T-cell (primary cell): ENCODE data around the gene MSMB. TPM values are rescaled to one million over a fixed set of nuclear protein-coding genes. Genes with fewer than 3 reads are reported as not detected.
"Not testable (repeated sequence)": the region's sequence is repeated elsewhere in the genome, so short reads cannot be mapped to it uniquely, and the experiment has no call there.

Experiments used
- ATAC-seq, 4 experiments: fragments of 200-7000 bp in 3 of 4; fragments of 150-1000 bp in 1 of 4; cut with Tn5 transposase; replicated peaks in 1 of 4; 1 replicate in 3 of 4; 2 replicates in 1 of 4; pipeline ENCODE4 v1.10.0; 2021; ENCODE audit warnings: moderate library complexity in 3 of 4, mild to moderate bottlenecking in 2 of 4, moderate number of reproducible peaks in 1 of 4
- CTCF ChIA-PET, 2 donors: fragments of 300-600 bp; sonication (Branson Sonifier 250); formaldehyde crosslinking; loops; one replicate each; lab custom pipeline; 2022; ENCODE audit warnings: antibody characterized with exemption in 2 of 2; lab: Charles Lee
- POLR2A ChIA-PET, 2 donors: fragments of 300-600 bp; sonication (Branson Sonifier 250); formaldehyde crosslinking; loops; one replicate each; lab custom pipeline; 2022; ENCODE audit warnings: antibody characterized with exemption in 2 of 2; lab: Charles Lee
- DNase-seq, 35 experiments: peaks; one replicate each; pipeline versions ENCODE4 v3.0.0 to v3.0.0-alpha.2; 2013 to 2023
- H3K27ac ChIP-seq: one replicate; pipeline ENCODE4 v1.5.1; 2013; ENCODE audit warnings: low read length
- H3K27me3 ChIP-seq, 2 experiments: replicated peaks in 1 of 2; 1 replicate in 1 of 2; 2 replicates in 1 of 2; pipeline versions ENCODE4 v1.6.1 to v1.7.0; 2013; ENCODE audit warnings: low read length in 1 of 2, mixed read lengths in 1 of 2; ENCODE audit not compliant: control insufficient read depth in 2 of 2, insufficient read depth in 2 of 2; ENCODE audit errors: extremely low read depth in 1 of 2
- H3K36me3 ChIP-seq, 2 donors: 1 replicate in 1 of 2; 2 replicates in 1 of 2; pipeline versions ENCODE4 v1.6.1 to v1.7.0; 2013; ENCODE audit warnings: low read length in 1 of 2; ENCODE audit not compliant: control insufficient read depth in 2 of 2, insufficient read depth in 1 of 2; ENCODE audit errors: extremely low read depth in 1 of 2
- H3K4me1 ChIP-seq, 2 experiments: 1 replicate in 1 of 2; 2 replicates in 1 of 2; pipeline versions ENCODE4 v1.6.1 to v1.7.0; 2013; ENCODE audit warnings: low read length in 2 of 2, mixed read lengths in 1 of 2; ENCODE audit not compliant: insufficient read depth in 2 of 2, control insufficient read depth in 1 of 2; ENCODE audit errors: extremely low read depth in 1 of 2
- H3K4me3 ChIP-seq, 2 donors: 1 replicate in 1 of 2; 2 replicates in 1 of 2; pipeline versions ENCODE4 v1.5.1 to v1.7.0; 2013; ENCODE audit warnings: mild to moderate bottlenecking in 2 of 2, low read length in 1 of 2, moderate library complexity in 1 of 2; ENCODE audit not compliant: control insufficient read depth in 1 of 2; ENCODE audit errors: extremely low read depth in 1 of 2
- H3K9me3 ChIP-seq: 2 replicates; pipeline ENCODE4 v1.7.0; 2013
- H3K27ac Mint-ChIP-seq, 2 donors: one replicate each; pipeline ENCODE4 v1.8.0; 2020 to 2021; ENCODE audit warnings: mild to moderate bottlenecking in 2 of 2, mixed read lengths in 2 of 2
- H3K27me3 Mint-ChIP-seq, 2 donors: one replicate each; pipeline ENCODE4 v1.8.0; 2021 to 2022; ENCODE audit warnings: mixed read lengths in 2 of 2
- H3K36me3 Mint-ChIP-seq: one replicate; pipeline ENCODE4 v1.8.0; 2021; ENCODE audit warnings: mixed read lengths
- H3K4me1 Mint-ChIP-seq, 3 donors: one replicate each; pipeline ENCODE4 v1.8.0; 2020 to 2022; ENCODE audit warnings: mixed read lengths in 3 of 3, mild to moderate bottlenecking in 1 of 3
- H3K4me3 Mint-ChIP-seq, 3 donors: one replicate each; pipeline ENCODE4 v1.8.0; 2020 to 2022; ENCODE audit warnings: mild to moderate bottlenecking in 3 of 3, mixed read lengths in 3 of 3, moderate library complexity in 3 of 3
- H3K9me3 Mint-ChIP-seq, 3 donors: one replicate each; pipeline ENCODE4 v1.8.0; 2020 to 2022; ENCODE audit warnings: mixed read lengths in 3 of 3
- WGBS: methylation state at CpG from one replicate; pipeline ENCODE4 v1.1.5; 2013; ENCODE audit warnings: missing lambda C conversion rate; ENCODE audit not compliant: insufficient coverage; 5-methylcytosine and 5-hydroxymethylcytosine counted together
- total RNA-seq, 35 experiments: library from RNA in 6 of 35; stranded (reverse) in 6 of 35; fragments of 120-200 nt in 1 of 35; gene quantifications; one replicate each; pipeline versions ENCODE4 v1.2.1 to v1.2.4 and lab custom pipeline; 2013 to 2026

MSMB gene
- total RNA-seq, 5 donors from 2014 or later (not counting 1 experiment from before 2014, with no cell fraction given): not detected

DNA sequence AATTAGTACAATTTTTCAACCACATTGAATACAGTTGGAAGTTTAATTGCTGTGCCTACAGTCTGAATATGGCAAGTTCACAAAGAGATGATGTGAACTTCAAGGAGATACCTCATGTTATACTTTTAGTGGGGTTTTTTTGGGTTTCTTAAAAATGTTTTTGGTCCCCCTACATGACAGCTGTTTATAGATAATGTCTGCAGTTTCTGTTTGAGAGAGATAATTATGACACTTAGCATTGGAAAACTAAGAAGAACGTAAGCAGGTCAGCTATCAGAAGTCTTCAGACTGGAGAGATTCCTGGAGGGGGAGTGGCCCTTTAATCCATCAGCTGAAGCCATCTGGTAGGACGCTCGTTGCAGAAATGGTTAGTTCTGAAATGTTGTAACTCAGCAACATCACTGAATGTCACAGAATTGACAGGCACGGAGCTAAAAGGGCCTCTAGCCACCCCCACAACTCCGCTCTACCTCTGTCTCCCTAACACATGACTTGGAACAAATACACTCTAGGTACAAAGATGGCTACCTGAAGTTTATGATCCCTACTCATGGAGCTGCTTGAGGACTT lies 44.8 kb downstream of the MSMB start:
- Histone ChIP-seq H3K27ac (no peak overlapping the region), H3K4me1 (no peaks in the 10 kb centered on the region), H3K4me3 (no peak overlapping the region), H3K9me3 (no peaks in the 10 kb centered on the region), H3K27me3 (no peaks in the 10 kb centered on the region), H3K36me3 (peaks cover 9 to 53% of the 10 kb centered on the region in 2 donors)
- no peaks in the 10 kb centered on the region for H3K4me1 Mint-ChIP-seq
- H3K4me3 Mint-ChIP-seq: no peak overlapping the region
- ATAC-seq (no peak), DNase-seq (no peak)
- H3K27ac Mint-ChIP-seq: no peak overlapping the region
- peaks cover 45% of the 10 kb centered on the region for H3K36me3 Mint-ChIP-seq
- CTCF ChIA-PET: no interaction called here
- peaks cover 0 to 4% (median 0%) of the 10 kb centered on the region in 3 donors for H3K9me3 Mint-ChIP-seq
- POLR2A ChIA-PET: no interaction called here
- no peaks in the 10 kb centered on the region for H3K27me3 Mint-ChIP-seq
- 100% methylated on average over 1 of the region's 5 CpGs for WGBS

DNA sequence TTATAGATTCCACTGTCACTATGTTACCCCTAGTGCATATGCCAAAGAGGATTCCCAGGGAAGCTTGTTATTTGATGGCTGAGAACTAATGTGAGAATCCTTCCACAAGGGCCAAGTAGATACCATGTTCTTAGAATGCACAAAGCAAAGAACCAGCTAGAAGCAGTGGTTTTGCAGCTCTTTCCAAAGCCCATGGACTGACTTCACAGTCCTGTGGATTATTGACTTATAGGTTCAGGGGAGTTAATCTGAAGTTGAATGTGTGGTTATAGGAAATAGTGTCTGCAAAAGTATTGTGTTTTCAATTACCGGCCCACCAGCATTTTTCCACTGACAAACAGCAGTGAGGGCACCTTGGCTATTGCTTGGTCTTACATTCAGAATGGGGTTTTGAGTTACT lies 45.5 kb downstream of the MSMB start:
- DNase-seq: no peak
- H3K27me3 Mint-ChIP-seq: no peaks in the 10 kb centered on the region
- no peak overlapping the region for H3K27ac Mint-ChIP-seq
- Histone ChIP-seq H3K27ac (no peak overlapping the region), H3K9me3 (no peaks in the 10 kb centered on the region), H3K4me3 (no peak overlapping the region), H3K36me3 (peaks cover 9 to 47% of the 10 kb centered on the region in 2 donors), H3K4me1 (no peaks in the 10 kb centered on the region), H3K27me3 (no peaks in the 10 kb centered on the region)
- ATAC-seq: no peak
- H3K9me3 Mint-ChIP-seq: peaks cover 0 to 4% (median 0%) of the 10 kb centered on the region in 3 donors
- 100% methylated on average over 1 of the region's 1 CpG for WGBS
- ChIA-PET POLR2A (no interaction called here), CTCF (no interaction called here)
- H3K36me3 Mint-ChIP-seq: peaks cover 45% of the 10 kb centered on the region
- no peaks in the 10 kb centered on the region for H3K4me1 Mint-ChIP-seq
- H3K4me3 Mint-ChIP-seq: no peak overlapping the region

DNA sequence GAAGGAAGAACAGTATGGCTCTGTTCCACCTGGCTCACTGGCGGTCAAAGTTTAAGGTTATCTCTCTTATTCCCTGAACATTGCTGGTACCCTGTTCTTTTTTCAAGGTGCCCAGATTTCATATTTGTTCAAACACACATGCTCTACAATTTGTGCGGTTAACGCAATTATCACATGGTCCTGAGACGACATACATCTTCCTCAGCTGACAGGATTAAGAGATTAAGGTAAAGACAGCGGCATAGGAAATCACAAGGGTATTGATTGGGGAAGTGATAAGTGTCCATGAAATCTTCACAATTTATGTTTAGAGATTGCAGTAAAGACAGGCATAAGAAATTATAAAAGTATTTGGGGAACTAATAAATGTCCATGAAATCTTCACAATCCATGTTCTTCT lies 46.1 kb downstream of the MSMB start:
- H3K9me3 ChIP-seq, H3K27ac ChIP-seq, H3K27me3 ChIP-seq, H3K4me1 ChIP-seq, H3K4me3 Mint-ChIP-seq, H3K4me3 ChIP-seq, DNase-seq, H3K27me3 Mint-ChIP-seq, H3K27ac Mint-ChIP-seq, H3K9me3 Mint-ChIP-seq, ATAC-seq, CTCF ChIA-PET, POLR2A ChIA-PET, H3K4me1 Mint-ChIP-seq: not testable (repeated sequence)
- no CpG with 5 or more reads among the region's 5 CpGs for WGBS
- H3K36me3 ChIP-seq: peaks cover 9 to 42% of the 10 kb centered on the region in 2 donors
- H3K36me3 Mint-ChIP-seq: peaks cover 45% of the 10 kb centered on the region

DNA sequence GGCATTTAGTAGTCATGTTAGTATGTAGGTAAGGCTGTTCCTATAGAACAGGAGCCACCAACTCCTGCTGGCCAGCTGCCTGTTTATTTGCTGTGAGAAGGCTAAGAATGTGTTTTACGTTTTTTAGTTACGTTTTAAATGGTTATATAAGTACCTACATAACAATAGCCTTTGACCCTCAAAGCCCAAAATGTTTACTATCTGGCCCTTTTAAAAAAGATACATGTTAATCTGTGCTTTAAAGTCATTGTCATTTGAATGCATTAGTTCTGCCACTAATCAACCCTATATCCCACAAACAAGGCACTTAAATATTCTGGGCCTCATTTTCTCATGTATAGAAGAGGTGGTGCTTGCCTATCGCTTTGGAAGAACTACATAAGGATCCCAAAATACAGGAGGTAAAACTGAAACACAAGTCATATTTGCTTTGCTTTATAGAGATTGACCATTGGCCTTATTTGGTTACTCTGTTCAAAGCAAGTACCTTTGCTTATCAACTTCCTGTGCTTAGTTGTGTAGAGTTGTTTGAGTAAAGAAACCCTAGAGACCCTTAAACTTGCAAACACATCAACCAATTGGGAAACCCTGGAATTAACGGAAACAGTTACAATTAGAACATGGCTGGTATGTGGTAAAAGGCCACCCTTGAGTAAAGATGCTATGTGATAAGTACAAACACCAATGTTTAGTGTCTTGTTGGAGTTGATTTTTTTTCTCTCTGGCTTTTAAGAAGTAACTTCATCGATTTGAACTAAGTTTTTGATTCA lies 47.9 kb downstream of the MSMB start:
- Histone ChIP-seq H3K4me1 (no peaks in the 10 kb centered on the region), H3K27ac (no peak overlapping the region), H3K4me3 (no peak overlapping the region), H3K27me3 (no peaks in the 10 kb centered on the region), H3K36me3 (peaks cover 9 to 25% of the 10 kb centered on the region in 2 donors), H3K9me3 (no peaks in the 10 kb centered on the region)
- WGBS: no CpG with 5 or more reads among the region's 5 CpGs
- no peak for DNase-seq
- Mint-ChIP-seq H3K9me3 (peaks cover 0 to 4% (median 0%) of the 10 kb centered on the region in 3 donors), H3K4me1 (peaks cover 0 to 2% (median 0%) of the 10 kb centered on the region in 3 donors), H3K27ac (peak overlapping the region in 1 of 2 donors; percentile 68), H3K36me3 (peaks cover 48% of the 10 kb centered on the region), H3K27me3 (no peaks in the 10 kb centered on the region), H3K4me3 (no peak overlapping the region)
- ATAC-seq: no peak
- ChIA-PET CTCF (no interaction called here), POLR2A (no interaction called here)

DNA sequence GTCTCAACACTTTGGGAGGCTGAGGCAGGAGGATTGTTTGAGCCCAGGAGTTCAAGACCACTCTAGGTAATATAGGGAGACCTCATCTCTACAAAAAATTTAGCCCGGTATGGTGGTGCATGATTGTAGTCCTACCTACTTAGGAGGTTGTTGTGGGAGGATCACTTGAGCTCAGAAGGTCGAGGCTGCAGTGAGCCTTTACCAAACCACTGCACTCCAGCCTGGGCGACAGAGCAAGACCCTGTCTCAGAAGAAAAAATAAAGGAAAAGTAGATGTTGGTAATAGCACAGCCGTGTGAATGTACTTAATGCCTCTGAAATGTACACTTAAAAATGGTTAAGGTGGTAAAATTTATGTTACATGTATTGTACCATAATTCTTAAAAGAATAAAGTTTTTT lies 48.5 kb downstream of the MSMB start:
- peaks cover 50% of the 10 kb centered on the region for H3K36me3 Mint-ChIP-seq
- Histone ChIP-seq H3K27ac (no peak overlapping the region), H3K36me3 (peaks cover 9 to 18% of the 10 kb centered on the region in 2 donors), H3K4me3 (no peak overlapping the region), H3K4me1 (no peaks in the 10 kb centered on the region), H3K27me3 (no peaks in the 10 kb centered on the region), H3K9me3 (no peaks in the 10 kb centered on the region)
- ChIA-PET CTCF (interaction anchor here in 1 of 2 donors (0.6 kb wide), 1 partner anchor 30 kb away, joined by 3 read pairs; no protein-coding TSS in a partner anchor), POLR2A (no interaction called here)
- DNase-seq (no peak), ATAC-seq (no peak)
- H3K4me3 Mint-ChIP-seq: no peak overlapping the region
- WGBS: 100% methylated on average over 2 of the region's 4 CpGs
- peaks cover 0 to 3% (median 0%) of the 10 kb centered on the region in 3 donors for H3K4me1 Mint-ChIP-seq
- peak overlapping the region in 1 of 2 donors; percentile 71 for H3K27ac Mint-ChIP-seq
- H3K27me3 Mint-ChIP-seq: no peaks in the 10 kb centered on the region
- H3K9me3 Mint-ChIP-seq: peaks cover 0 to 4% (median 0%) of the 10 kb centered on the region in 3 donors

DNA sequence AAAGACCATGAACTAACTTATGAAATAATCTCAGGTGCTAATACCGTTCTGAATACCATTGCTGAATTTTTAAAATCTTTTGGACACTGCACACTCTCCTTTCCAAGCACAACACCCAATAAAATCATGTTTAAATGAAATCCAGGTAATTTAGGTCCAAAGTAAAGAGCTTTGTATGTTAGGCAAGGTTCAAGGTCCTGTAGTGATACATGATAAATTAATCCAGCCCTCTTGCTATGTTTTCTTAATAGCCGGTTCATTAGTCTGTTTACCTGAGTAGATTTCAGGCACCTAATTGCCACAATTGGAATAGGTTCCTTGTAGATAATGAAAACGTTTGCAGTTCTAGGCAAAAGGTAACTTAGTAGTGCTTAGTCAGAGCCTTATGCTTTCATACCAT lies 60.5 kb downstream of the MSMB start:
- CTCF ChIA-PET, DNase-seq, H3K36me3 Mint-ChIP-seq, H3K4me1 Mint-ChIP-seq, POLR2A ChIA-PET, H3K4me3 ChIP-seq, H3K9me3 ChIP-seq, ATAC-seq, H3K27ac ChIP-seq, H3K9me3 Mint-ChIP-seq, H3K4me1 ChIP-seq, H3K4me3 Mint-ChIP-seq, H3K27me3 ChIP-seq, H3K27me3 Mint-ChIP-seq, H3K27ac Mint-ChIP-seq: not testable (repeated sequence)
- H3K36me3 ChIP-seq: peaks cover 0 to 15% of the 10 kb centered on the region in 2 donors
- WGBS: no CpG with 5 or more reads among the region's 3 CpGs
